ENCODE data around the gene TBL1X. TPM values are rescaled to one million over a fixed set of nuclear protein-coding genes. Genes with fewer than 3 reads are reported as not detected.
"Not testable (repeated sequence)": the region's sequence is repeated elsewhere in the genome, so short reads cannot be mapped to it uniquely, and the experiment has no call there.

TBL1X gene
- total and polyA plus RNA-seq, 2 of the 8 experiments (the other 6 are each of a cell fraction or from before 2014, with no cell fraction given), result 13.3 to 25.6 TPM

DNA sequence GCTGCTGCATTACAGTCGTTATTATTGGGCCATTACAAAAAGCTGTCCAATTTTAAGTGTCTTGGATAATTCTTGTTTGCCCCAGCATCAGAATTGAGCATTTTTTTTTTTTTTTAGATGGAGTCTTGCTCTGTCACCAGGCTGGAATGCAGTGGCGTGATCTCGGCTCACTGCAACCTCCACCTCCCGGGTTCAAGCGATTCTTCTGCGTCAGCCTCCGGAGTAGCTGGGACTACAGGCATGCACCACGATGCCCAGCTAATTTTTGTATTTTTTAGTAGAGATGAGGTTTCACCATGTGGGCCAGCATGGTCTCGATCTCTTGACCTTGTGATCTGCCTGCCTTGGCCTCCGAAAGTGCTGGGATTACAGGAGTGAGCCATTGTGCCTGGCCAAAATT is 71.3 kb downstream of the TBL1X start:
- H2AFZ ChIP-seq (ENCODE audit: low read length); H3K23ac ChIP-seq (ENCODE audit: insufficient read length); H3K9ac ChIP-seq (replicated peaks in 1 of 4; ENCODE audit: extremely low read depth in 1 of 4, low read depth in 3 of 4, low read length in 3 of 4); H4K8ac ChIP-seq (ENCODE audit: extremely low read depth, insufficient read depth, low read length); H3K23me2 ChIP-seq (ENCODE audit: low read depth, low read length); H3K4me3 ChIP-seq (ENCODE audit: extremely low read depth in 1 of 4, insufficient read depth in 2 of 4, low read depth in 3 of 4, low read length in 4 of 4); H2BK15ac ChIP-seq (ENCODE audit: low read length); H3K9me3 ChIP-seq (ENCODE audit: insufficient read depth in 2 of 2, low read depth in 1 of 2, low read length in 1 of 2); H4K5ac ChIP-seq (ENCODE audit: insufficient read length, low read depth, low read length); H3K36me3 ChIP-seq (ENCODE audit: control insufficient read depth in 2 of 4, insufficient read depth in 4 of 4, low read length in 3 of 4); POLR2A ChIA-PET (ENCODE audit: partially characterized antibody); H3K56ac ChIP-seq (replicated peaks; ENCODE audit: insufficient read length, low read depth, low read length); H2BK12ac ChIP-seq (ENCODE audit: low read depth, low read length); H3K18ac ChIP-seq (ENCODE audit: extremely low read depth, low read length); DNase-seq (ENCODE audit: low read depth in 1 of 2, low spot score in 2 of 2); H3K4ac ChIP-seq (replicated peaks; ENCODE audit: insufficient read length, low read depth, low read length); H4K20me1 ChIP-seq (replicated peaks in 1 of 2; ENCODE audit: control insufficient read depth in 1 of 2, insufficient read depth in 2 of 2, low read length in 2 of 2); H2BK120ac ChIP-seq (replicated peaks; ENCODE audit: low read depth, low read length); H3K27me3 ChIP-seq (replicated peaks in 1 of 4; ENCODE audit: control insufficient read depth in 3 of 4, extremely low read depth in 1 of 4, insufficient read depth in 3 of 4, low read length in 3 of 4); H3K79me1 ChIP-seq (ENCODE audit: low read depth, low read length); H2BK20ac ChIP-seq (ENCODE audit: low read length); CTCF ChIA-PET (ENCODE audit: partially characterized antibody); H3K4me2 ChIP-seq (ENCODE audit: insufficient read depth in 1 of 2, low read depth in 2 of 2, low read length in 2 of 2); H3K14ac ChIP-seq (ENCODE audit: insufficient read length); H4K91ac ChIP-seq (replicated peaks; ENCODE audit: insufficient read length, low read length); H2AK5ac ChIP-seq (ENCODE audit: low read depth, low read length); FAIRE-seq; H2BK5ac ChIP-seq (ENCODE audit: low read depth, low read length); H3K27ac ChIP-seq (ENCODE audit: low read depth, low read length): not testable (repeated sequence)
- WGBS, 2 experiments (ENCODE audit: extremely low coverage in 1 of 2, insufficient coverage in 1 of 2, insufficient read length in 1 of 2, insufficient replicate concordance in 2 of 2, low coverage in 1 of 2, low lambda C conversion rate in 2 of 2, missing lambda C conversion rate in 1 of 2), result 89% methylated on average over 9 of the region's 10 CpGs; no CpG with 5 or more reads in 1 of the 2 experiments
- Histone ChIP-seq H3K4me1 (replicated peaks in 1 of 4; ENCODE audit: control insufficient read depth in 3 of 4, insufficient read depth in 4 of 4, low read length in 3 of 4) (peaks cover 0 to 18% (median 4%) of the 10 kb centered on the region in 4 experiments; a peak in 3 of 7 replicates), H3K79me2 (ENCODE audit: control insufficient read depth in 1 of 2, insufficient read depth in 2 of 2, low read length in 2 of 2) (peaks cover 0 to 38% of the 10 kb centered on the region in 2 experiments; a peak in 3 of 4 replicates)

All from H1 (cell line).